RWPE1 (cell line): ENCODE results near the gene CMYA5.
"Not testable (repeated sequence)": the region's sequence is repeated elsewhere in the genome, so short reads cannot be mapped to it uniquely, and the experiment has no call there.

Source experiments
- CTCF ChIA-PET: fragments of 350-600 bp; sonication (Branson Sonifier 250); formaldehyde crosslinking; extraction: SDS; loops from one replicate; lab custom pipeline; 2021; lab: Yijun Ruan, JAX
- POLR2A ChIA-PET: fragments of 400-600 bp; formaldehyde crosslinking; extraction: SDS; loops from one replicate; lab custom pipeline; 2020; ENCODE audit warnings: antibody characterized with exemption; ENCODE audit not compliant: low non-redundant PET; lab: Yijun Ruan, JAX
- DNase-seq: peaks from one replicate; pipeline ENCODE4 v3.0.0; 2012; ENCODE audit warnings: low spot score
- H3K27ac ChIP-seq: fragments of 450-650 bp; 2 replicates; pipeline ENCODE4 v1.5.1; 2017
- CTCF ChIP-seq: fragments of 450-650 bp; conservative IDR thresholded peaks from 2 replicates; pipeline ENCODE4 v1.5.1; 2017; ENCODE audit warnings: low read depth, mild to moderate bottlenecking

Gene CMYA5

GRCh38 chr5:79753877-79754645, 64.4 kb downstream of the CMYA5 start:
- H3K27ac ChIP-seq: no peak overlapping the region
- TF ChIP-seq CTCF: no peak
- DNase-seq: no peak
- ChIA-PET CTCF (no interaction called here), POLR2A (no interaction called here)

- TF ChIP-seq CTCF: no peak
- no peak overlapping the region for H3K27ac ChIP-seq
- DNase-seq: no peak
- CTCF ChIA-PET: no interaction called here
- POLR2A ChIA-PET: no interaction called here
Measured at GRCh38 chr5:79754865-79755555, 65.4 kb downstream of the CMYA5 start.

- H3K27ac ChIP-seq: no peak overlapping the region
- no peak for DNase-seq
- POLR2A ChIA-PET: no interaction called here
- TF ChIP-seq CTCF: no peak
- CTCF ChIA-PET: no interaction called here
Measured at GRCh38 chr5:79756076-79756475, 66.4 kb downstream of the CMYA5 start.

GRCh38 chr5:79759436-79759835, 69.8 kb downstream of the CMYA5 start:
- CTCF ChIA-PET: no interaction called here
- POLR2A ChIA-PET: no interaction called here
- no peak for TF ChIP-seq CTCF
- no peak for DNase-seq
- no peak overlapping the region for H3K27ac ChIP-seq

GRCh38 chr5:79759848-79760247, 70.2 kb downstream of the CMYA5 start:
- CTCF ChIA-PET: no interaction called here

GRCh38 chr5:79762929-79763328, 73.3 kb downstream of the CMYA5 start:
- POLR2A ChIA-PET: no interaction called here
- DNase-seq: no peak
- CTCF ChIA-PET: interaction anchor here (0.5 to 0.6 kb wide), 2 partner anchors 29 to 394 kb away, joined by 3 to 4 read pairs; no protein-coding TSS in a partner anchor
- no peak for TF ChIP-seq CTCF
- no peak overlapping the region for H3K27ac ChIP-seq

More at GRCh38 chr5:79759848-79760247, 70.2 kb downstream of the CMYA5 start:
- TF ChIP-seq CTCF: no peak
- no peak overlapping the region for H3K27ac ChIP-seq
- no peak for DNase-seq
- POLR2A ChIA-PET: no interaction called here

GRCh38 chr5:79764147-79764546, 74.5 kb downstream of the CMYA5 start:
- POLR2A ChIA-PET, H3K27ac ChIP-seq, DNase-seq: not testable (repeated sequence)
- CTCF ChIA-PET: interaction anchor here (0.6 kb wide), 1 partner anchor 697 kb away, joined by 3 read pairs; no protein-coding TSS in a partner anchor
